Measurements from ENCODE around the gene NELL1.

NELL1 gene

GRCh38 chr11:20931029-20931428 lies 261.6 kb downstream of the NELL1 start:
- H3K4me3 ChIP-seq (ENCODE audit: low read depth, low read length), result no peak overlapping the region
- no peak for TF ChIP-seq CTCF (IDR thresholded peaks at IDR 0.05; ENCODE audit: insufficient read depth, low read depth, low read length, missing control alignments)
- DNase-seq (ENCODE audit: low read depth), result no peak

GRCh38 chr11:20933086-20933485 lies 263.7 kb downstream of the NELL1 start:
- no peak for TF ChIP-seq CTCF (IDR thresholded peaks at IDR 0.05; ENCODE audit: insufficient read depth, low read depth, low read length, missing control alignments)
- H3K4me3 ChIP-seq (ENCODE audit: low read depth, low read length), result no peak overlapping the region
- DNase-seq (ENCODE audit: low read depth), result no peak

- H3K4me3 ChIP-seq (ENCODE audit: low read depth, low read length), result no peak overlapping the region
- DNase-seq (ENCODE audit: low read depth), result no peak
- TF ChIP-seq CTCF (IDR thresholded peaks at IDR 0.05; ENCODE audit: insufficient read depth, low read depth, low read length, missing control alignments), result no peak
Observed at GRCh38 chr11:20933958-20934357, 264.6 kb downstream of the NELL1 start.

GRCh38 chr11:20934516-20934915 lies 265.1 kb downstream of the NELL1 start:
- no peak for TF ChIP-seq CTCF (IDR thresholded peaks at IDR 0.05; ENCODE audit: insufficient read depth, low read depth, low read length, missing control alignments)
- H3K4me3 ChIP-seq (ENCODE audit: low read depth, low read length), result no peak overlapping the region
- DNase-seq (ENCODE audit: low read depth), result no peak

- no peak overlapping the region for H3K4me3 ChIP-seq (ENCODE audit: low read depth, low read length)
- DNase-seq (ENCODE audit: low read depth), result no peak
- no peak for TF ChIP-seq CTCF (IDR thresholded peaks at IDR 0.05; ENCODE audit: insufficient read depth, low read depth, low read length, missing control alignments)
Observed at GRCh38 chr11:20937826-20938225, 268.4 kb downstream of the NELL1 start.

- DNase-seq (ENCODE audit: low read depth), result no peak
- no peak overlapping the region for H3K4me3 ChIP-seq (ENCODE audit: low read depth, low read length)
- no peak for TF ChIP-seq CTCF (IDR thresholded peaks at IDR 0.05; ENCODE audit: insufficient read depth, low read depth, low read length, missing control alignments)
Observed at GRCh38 chr11:20949585-20949984, 280.2 kb downstream of the NELL1 start.

- TF ChIP-seq CTCF (IDR thresholded peaks at IDR 0.05; ENCODE audit: insufficient read depth, low read depth, low read length, missing control alignments), result no peak
- no peak overlapping the region for H3K4me3 ChIP-seq (ENCODE audit: low read depth, low read length)
- no peak for DNase-seq (ENCODE audit: low read depth)
Observed at GRCh38 chr11:20962581-20962980, 293.2 kb downstream of the NELL1 start.

All from GM12865 (cell line).